HG03103 (cell line): Measurements from ENCODE around the gene PACSIN2.

Experiments
- ATAC-seq: cut with Tn5 transposase; IDR thresholded peaks from one replicate; pipeline ENCODE4 v1.9.1; 2021; ENCODE audit warnings: low read depth; ENCODE audit not compliant: unreplicated experiment

PACSIN2 gene

GRCh38 chr22:42871146-42872050 is 143.6 kb downstream of the PACSIN2 start:
- ATAC-seq: no peak

GRCh38 chr22:42869888-42870480 is 145.0 kb downstream of the PACSIN2 start:
- no peak for ATAC-seq

GRCh38 chr22:42869463-42869862 is 145.5 kb downstream of the PACSIN2 start:
- no peak for ATAC-seq

GRCh38 chr22:42868751-42869251 is 146.1 kb downstream of the PACSIN2 start:
- ATAC-seq: no peak

- no peak for ATAC-seq
These were observed 148.8 kb downstream of the PACSIN2 start for GRCh38 chr22:42866100-42866499.

GRCh38 chr22:42865536-42865935 is 149.4 kb downstream of the PACSIN2 start:
- ATAC-seq: no peak

- no peak for ATAC-seq
These were observed 151.5 kb downstream of the PACSIN2 start for GRCh38 chr22:42863349-42863961.

- ATAC-seq: no peak
These were observed 152.8 kb downstream of the PACSIN2 start for GRCh38 chr22:42862045-42862734.

GRCh38 chr22:42860968-42861367 is 154.0 kb downstream of the PACSIN2 start:
- no peak for ATAC-seq

GRCh38 chr22:42857845-42858481 is 157.0 kb downstream of the PACSIN2 start:
- no peak for ATAC-seq

- peak; percentile 64 for ATAC-seq
These were observed 157.9 kb downstream of the PACSIN2 start, which contains the start of gene ARFGAP3 for GRCh38 chr22:42856865-42857704. TSS of gene ARFGAP3 (minus strand) at chr22:42857273. CDS start at chr22:42857182, 91 bp downstream.

GRCh38 chr22:42856179-42856864 is 158.6 kb downstream of the PACSIN2 start:
- ATAC-seq: peak; percentile 21

- ATAC-seq: no peak
These were observed 159.2 kb downstream of the PACSIN2 start for GRCh38 chr22:42855721-42856120.

- no peak for ATAC-seq
These were observed 159.7 kb downstream of the PACSIN2 start for GRCh38 chr22:42855211-42855610.

GRCh38 chr22:42848941-42849550 is 165.9 kb downstream of the PACSIN2 start:
- no peak for ATAC-seq

GRCh38 chr22:42847110-42847509 is 167.8 kb downstream of the PACSIN2 start:
- no peak for ATAC-seq

GRCh38 chr22:42844756-42845155 is 170.2 kb downstream of the PACSIN2 start:
- ATAC-seq: no peak

- no peak for ATAC-seq
These were observed 172.1 kb downstream of the PACSIN2 start for GRCh38 chr22:42842658-42843370.
